Suprapubic skin (tissue), 4 donors: Measurements from ENCODE around the gene ATP5IF1.

Experiments
- CTCF ChIP-seq, 2 donors: fragments of 200-600 bp in 1 of 2; fragments of 450-650 bp in 1 of 2; sonication (generic) in 1 of 2; IDR thresholded peaks; one replicate each; pipeline ENCODE4 v1.5.1; 2016 to 2019; ENCODE audit warnings: antibody characterized with exemption in 2 of 2, mild to moderate bottlenecking in 1 of 2, moderate library complexity in 1 of 2
- POLR2A ChIP-seq, 2 donors: fragments of 450-650 bp; IDR thresholded peaks; one replicate each; pipeline ENCODE4 v1.6.1; 2017; ENCODE audit warnings: antibody characterized with exemption in 2 of 2, mild to moderate bottlenecking in 2 of 2, moderate library complexity in 2 of 2
- POLR2AphosphoS5 ChIP-seq, 3 donors: sonication (generic); formaldehyde crosslinking; IDR thresholded peaks; one replicate each; pipeline ENCODE4 v1.6.1; 2017; ENCODE audit warnings: antibody characterized with exemption in 3 of 3

GRCh38 chr1:28197682-28198415 is 38.1 kb upstream of the ATP5IF1 start:
- TF ChIP-seq CTCF (IDR thresholded peaks at IDR 0.05) (no peak), POLR2AphosphoS5 (IDR thresholded peaks at IDR 0.05) (no peak), POLR2A (IDR thresholded peaks at IDR 0.05) (no peak)
